Measurements from ENCODE around the gene IRGQ.

IRGQ gene

DNA sequence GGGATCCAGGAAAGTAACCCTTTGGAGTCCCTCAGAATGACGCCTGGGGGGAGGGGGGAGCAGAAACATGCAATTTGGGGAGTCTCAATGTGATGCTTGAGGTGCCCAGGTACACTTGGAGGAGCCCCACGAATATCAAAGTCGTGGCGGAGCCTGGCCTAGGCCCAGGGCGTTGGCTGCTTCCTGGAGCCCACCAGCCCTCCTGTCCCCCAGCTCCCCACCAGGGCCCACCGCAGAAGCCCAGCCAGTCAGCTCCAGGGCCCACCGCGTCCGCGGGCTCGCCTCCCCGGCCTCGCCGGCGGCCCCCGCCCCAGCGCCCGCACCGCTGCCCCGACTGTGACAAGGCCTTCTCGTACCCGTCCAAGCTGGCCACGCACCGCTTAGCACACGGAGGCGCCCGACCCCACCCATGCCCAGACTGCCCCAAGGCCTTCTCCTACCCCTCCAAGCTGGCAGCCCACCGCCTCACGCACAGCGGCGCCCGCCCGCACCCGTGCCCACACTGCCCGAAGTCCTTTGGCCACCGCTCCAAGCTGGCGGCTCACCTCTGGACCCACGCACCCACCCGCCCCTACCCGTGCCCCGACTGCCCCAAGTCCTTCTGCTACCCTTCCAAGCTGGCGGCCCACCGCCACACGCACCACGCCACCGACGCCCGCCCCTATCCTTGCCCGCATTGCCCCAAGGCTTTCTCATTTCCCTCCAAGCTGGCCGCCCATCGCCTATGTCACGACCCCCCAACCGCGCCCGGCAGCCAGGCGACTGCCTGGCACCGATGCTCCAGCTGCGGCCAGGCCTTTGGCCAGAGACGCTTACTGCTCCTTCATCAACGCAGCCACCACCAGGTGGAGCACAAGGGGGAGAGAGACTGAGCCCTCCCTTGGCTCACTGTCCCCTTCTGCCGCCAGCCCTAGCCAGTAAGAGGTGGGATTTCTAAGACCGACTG is 60.8 kb downstream of the IRGQ start:
- peak; percentile 77 for DNase-seq (ENCODE audit: low spot score)
